T-helper 2 cell treated with Interferon-gamma antibody and Interleukin-4, amounts not matched to agents 100 ng/mL and 5 ng/mL, for 36 hours (primary cell): ENCODE results near the gene TRAPPC12. TPM values are rescaled to one million over a fixed set of nuclear protein-coding genes. Genes with fewer than 3 reads are reported as not detected.

Source experiments
- intact Hi-C: fragments of 100-400 bp; cut with micrococcal nuclease; formaldehyde crosslinking; loops from one replicate; pipeline ENCODE4 v1.15.1; 2023
- total RNA-seq: library from RNA; stranded (reverse); gene quantifications from 2 replicates; pipeline ENCODE4 v1.2.3, GENCODE V29; 2022

The TRAPPC12 gene
- total RNA-seq, 1 donor from 2014 or later: 92.1 TPM

GRCh38 chr2:3498783-3499394 lies 119.4 kb downstream of the TRAPPC12 start:
- intact Hi-C loops: no loop called here

DNA sequence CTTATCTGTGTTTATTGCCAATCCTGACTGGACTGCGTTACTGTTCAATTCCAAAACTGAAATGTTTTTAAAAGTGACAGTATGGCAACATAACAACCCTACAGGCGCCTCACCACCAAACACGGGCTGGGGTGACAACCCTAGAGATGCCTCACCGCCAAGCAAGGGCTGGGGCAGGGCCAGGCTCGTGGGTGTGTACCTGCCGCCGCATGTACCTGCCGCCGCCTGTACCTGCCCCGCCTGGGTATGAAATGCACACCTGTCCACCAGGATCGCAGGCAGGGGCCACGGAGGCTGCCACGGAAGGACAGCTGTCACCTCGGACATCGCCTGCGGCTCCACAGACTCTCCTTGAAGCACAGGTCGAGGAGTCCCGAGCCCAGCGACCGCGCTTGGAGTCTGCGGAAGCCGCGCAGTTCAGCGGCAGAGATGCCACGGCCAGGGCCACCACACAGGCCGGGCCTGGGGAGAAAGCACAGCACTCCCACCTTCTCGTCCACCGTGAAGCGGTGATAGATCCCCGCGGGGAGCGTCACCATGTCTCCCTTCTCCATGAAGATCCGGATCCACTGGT lies 120.9 kb downstream of the TRAPPC12 start:
- intact Hi-C loops: no loop called here

DNA sequence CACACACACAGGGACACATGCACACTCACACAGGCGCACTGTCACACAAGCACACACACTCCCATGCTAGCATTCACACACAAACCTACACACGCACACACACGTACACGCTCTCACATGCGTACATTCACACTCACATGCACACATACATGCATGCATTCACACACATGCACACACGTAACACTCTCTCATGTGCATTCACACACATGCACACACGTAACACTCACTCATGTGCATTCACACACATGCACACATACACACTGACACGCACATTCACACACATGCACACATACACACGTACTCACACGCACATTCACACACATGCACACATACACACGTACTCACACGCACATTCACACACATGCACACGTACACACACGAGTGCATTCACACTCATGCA lies 123.6 kb downstream of the TRAPPC12 start:
- intact Hi-C loops: no loop called here

DNA sequence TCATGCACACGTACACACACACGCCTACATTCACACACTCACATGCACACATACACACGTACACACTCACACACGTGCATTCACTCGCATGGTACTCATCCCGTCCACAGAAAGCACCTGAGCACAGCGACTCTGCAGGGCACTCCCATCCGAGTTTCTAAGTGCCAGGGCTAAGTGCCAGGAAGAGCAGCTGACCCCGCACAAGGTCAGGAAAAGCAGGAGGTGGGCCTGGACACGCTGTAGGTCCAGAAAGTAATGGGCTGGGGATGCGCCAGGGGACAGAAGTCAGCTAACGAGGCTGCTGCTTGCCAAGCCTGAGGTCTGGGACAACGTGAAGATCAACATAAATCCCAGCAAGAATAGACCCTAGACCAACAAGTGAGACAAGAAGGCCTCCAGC lies 124.0 kb downstream of the TRAPPC12 start:
- intact Hi-C loops: no loop called here

DNA sequence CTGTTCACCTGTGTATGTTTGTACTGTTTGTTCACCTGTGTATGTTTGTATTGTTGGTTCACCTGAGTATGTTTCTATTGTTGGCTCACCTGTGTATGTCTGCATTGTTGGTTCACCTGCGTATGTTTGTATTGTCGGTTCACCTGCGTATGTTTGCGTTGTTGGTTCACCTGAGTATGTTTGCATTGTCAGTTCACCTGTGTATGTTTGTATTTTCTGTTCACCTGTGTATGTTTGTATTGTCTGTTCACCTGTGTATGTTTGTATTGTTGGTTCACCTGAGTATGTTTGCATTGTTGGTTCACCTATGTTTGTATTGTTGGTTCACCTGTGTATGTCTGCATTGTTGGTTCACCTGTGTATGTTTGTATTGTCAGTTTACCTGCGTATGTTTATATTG lies 125.2 kb downstream of the TRAPPC12 start:
- intact Hi-C loops: no loop called here

GRCh38 chr2:3505771-3506170 lies 126.3 kb downstream of the TRAPPC12 start:
- intact Hi-C loops: no loop called here

GRCh38 chr2:3512086-3512485 lies 132.6 kb downstream of the TRAPPC12 start:
- intact Hi-C loops: loop anchor here (10.0 kb wide), 1 partner anchor 897 kb away; no protein-coding TSS in a partner anchor

DNA sequence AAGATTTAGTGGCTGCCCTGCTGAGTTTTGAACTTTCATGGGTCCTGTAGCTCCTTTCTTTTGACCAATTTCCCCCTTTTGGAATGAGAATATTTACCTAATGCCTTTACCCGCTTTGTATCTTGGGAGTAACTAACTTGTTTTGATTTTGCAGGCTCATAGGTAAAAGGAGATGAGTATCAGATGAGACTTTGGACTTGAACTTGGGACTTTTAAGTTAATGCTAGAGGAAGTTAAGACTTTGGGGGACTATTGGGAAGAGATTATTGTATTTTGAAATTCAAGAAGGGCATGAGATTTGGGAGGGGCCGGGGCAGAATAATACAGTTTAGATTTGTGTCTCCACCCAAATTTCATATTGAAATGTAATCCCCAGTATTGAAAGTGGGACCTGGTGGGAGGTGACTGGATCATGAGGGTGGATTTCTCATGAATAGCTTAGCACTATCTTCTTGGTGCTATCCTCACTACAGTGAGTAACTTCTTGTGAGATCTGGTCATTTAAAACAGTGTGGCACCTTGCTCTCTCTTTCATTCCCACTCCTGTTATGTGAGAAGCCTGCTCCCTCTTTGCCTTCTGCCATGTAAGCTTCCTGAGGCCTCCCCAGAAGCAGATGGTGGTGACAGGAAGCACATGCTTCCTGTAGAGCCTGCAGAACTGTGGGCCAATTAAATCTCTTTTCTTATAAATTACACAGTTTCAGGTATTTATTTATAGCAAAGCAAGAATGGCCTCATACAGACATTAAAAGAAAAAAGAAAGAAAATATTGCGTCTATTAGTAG lies 133.7 kb downstream of the TRAPPC12 start:
- intact Hi-C loops: loop anchor here (10.0 kb wide), 1 partner anchor 898 kb away; no protein-coding TSS in a partner anchor

GRCh38 chr2:3515438-3515837 lies 135.9 kb downstream of the TRAPPC12 start:
- intact Hi-C loops: loop anchor here (10.0 kb wide), 1 partner anchor 901 kb away; no protein-coding TSS in a partner anchor

- intact Hi-C loops: loop anchor here (10.0 kb wide), 1 partner anchor 902 kb away; no protein-coding TSS in a partner anchor
Measured at GRCh38 chr2:3516831-3517230, 137.3 kb downstream of the TRAPPC12 start.

GRCh38 chr2:3517948-3518495 lies 138.5 kb downstream of the TRAPPC12 start:
- intact Hi-C loops: loop anchor here (10.0 kb wide), 1 partner anchor 903 kb away; no protein-coding TSS in a partner anchor

- intact Hi-C loops: loop anchor here (1.0 to 10.0 kb wide), 5 partner anchors 40 to 904 kb away; partner anchors contain the start of genes EIPR1, RNASEH1 and RPS7
Measured at GRCh38 chr2:3518496-3519254, 139.2 kb downstream of the TRAPPC12 start.

DNA sequence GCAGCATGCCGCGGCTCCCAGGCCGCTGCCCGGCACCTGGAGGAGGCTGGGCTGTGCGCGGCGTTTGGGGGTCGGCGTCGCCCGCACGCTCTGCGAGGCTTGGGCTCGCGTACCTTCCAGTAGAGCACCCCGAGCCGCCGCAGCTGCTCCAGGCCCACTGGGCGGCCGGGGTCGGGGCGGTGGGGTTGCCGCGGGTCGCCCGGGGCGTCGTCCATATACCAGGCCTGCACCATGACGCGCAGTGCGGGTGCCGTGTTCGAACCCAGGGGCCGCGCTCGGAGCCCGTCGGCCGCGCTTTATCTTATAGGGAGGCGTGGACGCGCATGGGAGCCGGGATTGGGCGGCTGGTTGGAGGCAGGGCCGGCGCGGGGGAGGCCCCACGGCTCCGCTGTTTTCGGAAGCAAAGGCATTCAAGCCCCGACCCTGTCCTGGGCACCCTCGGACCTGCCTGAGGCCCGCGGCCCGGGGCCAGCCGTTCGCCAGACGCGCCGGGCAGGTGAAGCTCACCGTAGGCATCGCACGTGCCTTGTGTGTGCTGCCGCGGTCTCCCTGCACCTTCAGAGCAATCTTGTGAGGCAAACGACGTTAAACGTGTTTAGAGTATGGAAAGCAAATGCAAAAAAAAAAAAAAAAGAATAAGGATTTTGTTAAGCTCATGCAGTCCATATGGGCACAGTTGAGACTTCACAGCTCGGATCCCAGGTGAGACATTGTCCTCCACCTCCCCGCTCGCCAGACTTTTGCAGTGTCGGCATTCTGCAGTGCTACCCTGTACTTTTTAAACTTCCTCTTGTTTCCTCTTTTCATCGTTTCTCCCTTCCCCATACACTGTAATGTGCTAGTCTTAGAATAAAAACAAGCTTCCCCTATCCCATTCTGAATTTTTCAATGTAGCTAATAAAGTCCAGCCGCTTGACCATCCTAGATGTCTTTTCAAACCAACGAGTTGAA lies 140.0 kb downstream of the TRAPPC12 start, which contains the start of gene ADI1:
TSS of gene ADI1 (minus strand) at position 277 of the 951 bp plus-strand sequence. CDS start at position 233, 44 bp downstream.
- intact Hi-C loops: loop anchor here (1.0 to 10.0 kb wide), 5 partner anchors 39 to 905 kb away; partner anchors contain the start of genes EIPR1, RNASEH1 and RPS7

DNA sequence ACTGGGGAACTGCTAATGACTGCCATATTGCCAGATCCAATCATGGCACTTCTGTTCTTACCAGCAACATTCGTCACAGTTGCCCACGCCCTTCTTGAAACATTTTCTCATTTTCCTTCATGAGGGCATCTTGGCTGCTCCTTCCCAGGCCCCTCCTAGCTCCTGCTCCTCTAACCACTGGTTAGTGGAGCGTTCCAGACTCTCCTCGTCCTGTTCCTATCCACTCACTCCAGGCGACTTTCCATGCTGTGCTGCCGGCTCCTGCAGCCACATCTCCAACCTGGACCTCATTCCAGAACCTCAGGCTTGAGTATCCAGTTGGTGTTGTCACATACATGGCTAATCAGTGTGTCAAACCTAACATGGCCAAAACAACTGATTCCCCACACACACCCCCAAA lies 141.1 kb downstream of the TRAPPC12 start:
- intact Hi-C loops: no loop called here

DNA sequence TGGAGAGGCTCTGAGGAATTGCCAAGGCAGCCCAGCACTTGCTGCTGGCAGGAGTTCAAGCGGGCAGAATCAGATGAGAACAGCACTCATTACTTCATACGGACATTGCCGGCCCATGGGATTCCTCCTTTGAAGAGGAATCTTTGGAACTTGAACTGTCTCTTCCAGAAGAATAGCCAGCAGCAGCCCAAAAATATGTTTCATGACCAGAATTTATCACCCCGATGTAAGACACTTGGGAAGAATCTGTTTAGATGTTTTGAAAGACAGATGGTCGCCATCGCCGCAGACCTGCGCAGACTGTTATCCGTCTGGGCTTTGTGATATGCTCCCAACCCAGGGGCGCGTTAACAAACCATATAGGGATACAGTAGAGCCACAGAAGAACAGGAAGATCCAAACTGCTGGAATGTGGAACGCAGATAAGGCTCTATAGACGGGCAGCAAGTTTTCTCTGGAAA lies 143.5 kb downstream of the TRAPPC12 start:
- intact Hi-C loops: no loop called here

- intact Hi-C loops: no loop called here
Measured at GRCh38 chr2:3523551-3524041, 144.1 kb downstream of the TRAPPC12 start.

DNA sequence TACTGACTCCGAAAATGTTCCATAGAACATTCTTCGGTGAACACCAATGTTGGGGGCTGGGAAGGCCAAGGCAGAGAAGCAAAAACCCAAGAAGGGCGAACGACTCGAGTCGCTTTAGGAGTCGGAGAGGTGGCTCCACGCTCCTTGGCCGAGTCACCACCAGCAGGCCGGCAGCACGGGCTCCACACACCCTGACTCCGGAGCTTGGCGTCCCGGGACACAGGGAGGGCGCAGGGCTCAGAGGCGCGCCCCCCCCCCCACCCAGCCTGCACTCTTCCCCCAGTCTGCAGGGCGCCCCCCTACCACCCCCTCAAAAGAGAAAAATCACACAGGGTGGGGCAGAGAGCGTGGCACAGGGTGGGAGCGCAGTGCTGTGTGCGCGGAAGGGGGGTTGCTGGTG lies 147.4 kb downstream of the TRAPPC12 start:
- intact Hi-C loops: no loop called here

DNA sequence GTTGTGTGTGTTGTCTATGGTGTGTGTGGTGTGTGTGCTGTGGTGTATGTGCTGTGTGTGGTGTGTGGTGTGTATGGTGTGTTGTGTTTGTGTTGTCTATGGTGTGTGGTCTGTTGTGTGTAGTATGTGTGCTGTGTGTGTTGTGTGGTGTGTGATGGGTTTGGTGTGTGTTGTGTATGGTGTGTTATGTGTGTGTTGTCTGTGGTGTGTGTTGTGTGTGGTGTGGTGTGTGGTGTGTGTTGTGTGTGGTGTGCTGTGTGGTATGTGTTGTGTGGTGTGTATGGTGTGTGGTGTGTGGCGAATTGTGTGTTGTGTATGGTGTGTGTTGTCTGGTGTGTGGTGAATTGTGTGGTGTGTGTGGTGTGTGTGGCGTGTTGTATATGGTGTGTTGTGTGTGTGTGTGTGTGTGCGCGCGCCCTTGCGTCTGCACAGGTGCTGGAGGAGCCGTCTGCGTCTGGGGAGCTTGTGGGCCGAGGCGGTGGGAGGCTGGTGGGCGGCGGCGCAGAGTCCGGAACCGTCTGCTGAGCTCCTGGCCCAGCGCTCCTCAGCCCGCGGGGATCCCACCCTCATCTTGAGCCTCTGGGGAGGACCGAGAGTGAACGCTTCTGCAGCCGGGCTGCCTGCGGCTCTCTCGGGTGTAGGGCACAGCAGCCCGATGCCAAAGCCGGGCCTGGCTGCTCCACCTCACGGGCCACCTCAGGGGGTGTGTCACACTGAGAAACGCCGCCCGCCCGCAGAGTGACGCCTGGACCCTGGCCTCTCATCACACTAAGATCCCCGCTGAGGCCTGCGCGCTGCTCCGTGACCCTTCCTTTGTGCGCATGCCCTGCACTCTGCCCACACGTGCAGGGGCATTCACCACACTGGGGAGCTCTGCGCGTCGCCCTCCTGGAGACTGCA lies 148.6 kb downstream of the TRAPPC12 start:
- intact Hi-C loops: no loop called here
